HG02970 (cell line): Measurements from ENCODE around the gene SMARCAD1.

Experiments used
- ATAC-seq: cut with Tn5 transposase; IDR thresholded peaks from one replicate; pipeline ENCODE4 v1.9.1; 2021; ENCODE audit warnings: mild to moderate bottlenecking, moderate library complexity, moderate number of reproducible peaks; ENCODE audit not compliant: unreplicated experiment, low FRiP score

SMARCAD1 gene

DNA sequence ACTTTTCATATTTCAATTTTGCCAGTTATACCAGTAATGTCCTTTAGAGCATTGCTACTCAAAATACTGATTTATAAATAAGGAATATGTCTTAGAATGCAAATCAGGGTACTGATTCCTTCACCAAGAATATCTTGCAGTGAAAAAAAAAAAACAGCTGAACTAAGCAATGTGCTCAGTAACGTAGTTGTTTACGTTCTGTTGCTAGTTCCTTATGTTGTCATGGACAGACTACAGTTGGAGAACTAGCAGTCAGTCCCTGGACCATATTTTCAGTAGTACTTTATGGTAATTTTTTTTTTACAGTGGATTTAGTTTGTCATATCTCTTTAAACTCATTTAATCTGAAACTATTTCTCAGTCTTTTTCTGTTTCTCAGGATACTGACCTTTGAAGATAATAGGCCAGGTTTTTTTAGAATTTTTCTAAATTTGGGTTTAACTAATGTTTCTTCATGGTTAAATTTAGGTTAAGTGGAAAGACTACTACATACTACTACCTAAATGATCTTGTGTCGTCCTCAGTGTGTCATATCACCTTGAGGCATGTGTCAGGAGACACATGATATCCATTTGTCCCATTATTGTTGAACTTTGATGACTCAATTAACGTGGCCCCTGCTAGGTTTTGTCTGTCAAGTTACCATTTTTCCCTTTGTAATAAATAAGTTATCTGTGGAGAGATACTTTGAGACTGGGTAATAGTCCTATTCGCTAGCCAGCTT, 21.0 kb downstream of the SMARCAD1 start:
- no peak for ATAC-seq

GRCh38 chr4:94232519-94232918, 24.9 kb downstream of the SMARCAD1 start:
- no peak for ATAC-seq

GRCh38 chr4:94235825-94236224, 28.2 kb downstream of the SMARCAD1 start:
- ATAC-seq, result no peak

- ATAC-seq, result no peak
These were observed 29.6 kb downstream of the SMARCAD1 start for GRCh38 chr4:94237271-94237670.

DNA sequence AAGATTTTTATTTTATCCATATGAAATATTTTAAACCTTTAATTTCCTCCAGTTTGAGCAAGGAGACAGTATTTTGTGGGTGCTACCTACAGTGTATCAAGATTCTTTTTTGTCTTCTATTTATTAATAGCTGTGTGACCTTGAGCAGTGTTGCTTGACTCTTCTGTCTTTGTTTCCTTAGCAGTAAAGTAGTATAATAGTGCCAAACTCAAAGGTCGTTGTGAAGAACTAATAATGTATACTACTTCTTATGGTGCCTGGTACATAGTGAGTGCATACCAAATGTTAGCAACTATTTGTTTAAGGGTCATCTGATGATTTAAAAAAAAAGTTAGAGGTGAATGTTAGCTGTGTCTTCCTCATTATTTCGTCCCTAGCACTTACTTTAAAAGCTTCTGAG, 30.5 kb downstream of the SMARCAD1 start:
- ATAC-seq, result no peak

- ATAC-seq, result no peak
These were observed 32.7 kb downstream of the SMARCAD1 start for GRCh38 chr4:94240384-94240783.

DNA sequence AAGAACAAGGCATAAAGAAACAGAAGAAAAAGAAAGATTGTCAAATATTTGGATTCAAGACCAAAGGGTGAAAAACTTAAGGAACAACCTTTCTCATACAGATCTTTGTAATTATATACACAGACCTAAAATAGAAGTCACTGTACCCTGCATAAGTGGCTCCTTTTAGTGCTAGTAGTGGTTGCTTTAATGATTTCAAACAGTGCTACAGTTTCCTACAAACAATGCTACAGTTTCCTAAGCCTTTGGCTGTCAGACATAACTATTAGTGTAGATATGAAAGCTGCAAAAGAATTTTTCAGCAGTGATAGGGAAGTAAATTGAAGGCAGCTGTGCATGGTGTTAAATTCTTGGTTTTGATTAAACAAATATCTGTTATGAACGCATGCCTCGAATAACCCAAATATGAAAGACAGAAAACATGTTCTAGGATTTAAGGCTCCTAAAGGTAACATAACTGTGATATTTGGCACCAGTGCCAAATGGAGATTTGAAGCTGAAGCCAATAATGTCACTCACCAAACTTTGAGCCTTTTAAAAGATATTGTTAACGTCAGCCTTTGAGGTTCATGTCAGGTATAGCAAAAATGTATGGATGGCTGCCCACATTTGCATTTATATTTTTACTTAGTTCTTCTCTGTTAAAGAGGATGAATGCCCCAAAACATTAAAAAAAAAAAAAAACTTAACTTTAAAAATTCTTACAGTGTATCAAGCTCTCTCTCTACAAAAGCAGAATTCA, 36.6 kb downstream of the SMARCAD1 start:
- no peak for ATAC-seq

- ATAC-seq, result no peak
These were observed 37.1 kb downstream of the SMARCAD1 start for GRCh38 chr4:94244829-94245185.

DNA sequence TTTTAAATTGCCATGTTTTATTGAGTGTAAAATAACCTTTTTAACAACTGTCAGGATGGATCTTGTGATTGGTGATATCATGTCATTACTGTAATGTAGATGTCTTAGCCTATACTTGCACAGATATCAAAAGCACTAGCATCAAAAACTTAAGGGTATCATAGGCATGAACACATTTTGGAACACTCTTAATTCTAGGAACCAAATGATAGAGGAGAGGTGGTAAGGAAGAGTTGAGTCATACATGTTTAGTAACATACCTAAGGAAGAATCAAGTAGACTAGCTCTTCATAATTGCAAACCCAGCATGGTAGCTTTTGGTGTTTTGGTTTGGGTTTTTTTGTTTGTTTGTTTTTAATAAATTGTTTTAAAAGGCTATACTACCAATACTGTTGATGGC, 43.4 kb downstream of the SMARCAD1 start:
- no peak for ATAC-seq

DNA sequence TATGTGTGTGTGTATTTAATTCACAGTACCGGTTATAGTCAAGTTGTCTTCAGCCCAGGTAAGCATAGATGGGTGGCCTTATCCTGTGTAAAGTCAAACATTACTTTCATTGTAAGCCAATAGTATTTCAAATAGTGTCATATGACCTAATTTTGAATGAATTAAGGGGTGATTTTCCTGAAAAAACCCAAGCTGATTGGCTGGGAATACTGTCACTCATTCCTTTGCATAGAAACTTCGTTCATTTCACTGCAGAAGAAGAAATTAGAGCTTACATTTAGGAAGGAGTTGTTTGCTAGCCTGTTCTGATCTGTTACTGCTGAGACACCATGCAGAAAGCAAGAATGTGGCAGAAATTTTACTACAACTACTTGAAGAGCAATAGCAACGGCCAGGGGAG, 45.4 kb downstream of the SMARCAD1 start:
- no peak for ATAC-seq

DNA sequence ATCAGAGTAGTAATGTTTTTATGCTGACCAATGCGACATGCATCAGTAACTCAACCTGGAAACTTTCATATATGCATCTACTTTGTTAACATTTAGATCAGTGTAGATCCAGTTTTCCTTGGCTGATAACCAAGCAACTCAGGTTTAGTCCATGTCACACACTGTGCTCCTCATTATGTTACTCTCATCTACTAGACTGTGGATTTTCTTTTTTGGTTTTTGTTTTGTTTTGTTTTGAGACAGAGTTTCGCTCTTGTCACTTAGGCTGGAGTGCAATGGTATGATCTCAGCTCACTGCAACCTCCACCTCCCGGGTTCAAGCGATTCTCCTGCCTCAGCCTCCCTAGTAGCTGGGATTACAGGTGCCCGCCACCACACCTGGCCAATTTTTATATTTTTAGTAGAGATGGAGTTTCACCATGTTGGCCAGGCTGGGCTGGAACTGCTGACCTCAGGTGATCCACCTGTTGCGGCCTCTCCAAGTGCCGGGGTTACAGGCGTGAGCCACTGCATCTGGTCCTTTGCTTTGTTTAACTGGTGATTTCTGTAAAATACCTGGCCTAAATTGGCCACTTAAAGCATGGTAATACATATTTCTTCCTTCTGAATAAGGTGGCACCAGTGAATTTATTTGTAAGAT, 48.6 kb downstream of the SMARCAD1 start:
- no peak for ATAC-seq

DNA sequence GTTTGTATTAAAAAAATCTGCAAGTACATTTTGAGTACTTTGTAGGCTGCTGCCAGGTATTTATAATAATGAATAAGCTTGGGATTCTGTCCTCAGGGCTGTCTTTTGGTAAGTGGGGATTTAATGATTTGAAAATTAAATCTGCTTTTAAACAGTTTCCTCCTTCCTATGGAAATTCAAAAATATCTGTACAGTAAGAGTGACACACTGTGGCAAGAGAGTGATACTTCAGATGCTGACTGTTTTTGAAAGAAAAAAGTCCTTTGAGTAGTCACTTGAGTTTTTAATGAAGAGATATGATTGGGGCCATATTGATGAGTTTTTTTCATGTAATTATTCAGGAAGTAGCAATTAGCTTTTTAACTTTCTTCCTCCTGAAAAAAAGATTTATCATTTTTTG, 49.2 kb downstream of the SMARCAD1 start:
- ATAC-seq, result no peak

DNA sequence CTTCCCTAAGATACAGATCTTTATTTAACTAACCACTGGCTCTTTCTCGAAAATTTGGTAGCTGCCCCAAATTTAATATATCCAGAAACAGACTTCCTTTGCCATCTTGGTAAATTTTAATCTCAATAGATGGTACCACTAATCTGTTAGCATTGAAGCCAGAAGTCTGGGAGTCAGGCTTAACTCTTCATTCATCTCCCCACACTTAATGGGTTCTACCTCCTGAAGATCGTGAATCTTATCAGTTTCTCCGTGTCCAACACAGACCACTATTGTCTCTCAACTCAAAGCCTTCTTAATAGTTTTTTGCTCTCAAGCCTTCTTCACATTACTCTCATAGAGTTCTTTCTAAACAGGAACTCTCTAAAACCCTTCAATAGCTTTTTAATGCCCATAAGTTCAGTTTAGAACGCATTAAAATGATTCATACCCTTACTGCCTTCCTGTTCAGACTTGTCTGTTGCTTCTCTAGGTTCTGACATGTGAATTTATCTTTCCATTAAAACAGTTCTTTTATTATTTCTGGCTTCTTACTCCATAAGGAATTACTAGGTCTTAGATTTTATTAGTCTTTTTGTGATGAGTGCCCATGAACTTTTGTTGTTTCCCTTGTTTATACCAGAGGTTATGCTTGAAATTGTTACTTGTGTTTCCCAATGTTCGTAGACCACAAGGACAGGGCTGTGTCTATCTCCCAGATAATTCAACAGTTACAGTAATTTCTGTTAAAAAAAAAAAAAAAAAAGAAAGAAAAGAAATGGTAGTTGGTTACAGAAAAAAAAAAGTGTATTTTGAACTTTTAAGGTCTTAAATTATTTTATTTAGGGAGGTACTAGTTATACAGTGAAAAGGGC, 54.7 kb downstream of the SMARCAD1 start:
- ATAC-seq, result no peak

GRCh38 chr4:94267037-94267436, 59.4 kb downstream of the SMARCAD1 start:
- ATAC-seq, result no peak

GRCh38 chr4:94271248-94271647, 63.6 kb downstream of the SMARCAD1 start:
- no peak for ATAC-seq

GRCh38 chr4:94274912-94275311, 67.2 kb downstream of the SMARCAD1 start:
- no peak for ATAC-seq

DNA sequence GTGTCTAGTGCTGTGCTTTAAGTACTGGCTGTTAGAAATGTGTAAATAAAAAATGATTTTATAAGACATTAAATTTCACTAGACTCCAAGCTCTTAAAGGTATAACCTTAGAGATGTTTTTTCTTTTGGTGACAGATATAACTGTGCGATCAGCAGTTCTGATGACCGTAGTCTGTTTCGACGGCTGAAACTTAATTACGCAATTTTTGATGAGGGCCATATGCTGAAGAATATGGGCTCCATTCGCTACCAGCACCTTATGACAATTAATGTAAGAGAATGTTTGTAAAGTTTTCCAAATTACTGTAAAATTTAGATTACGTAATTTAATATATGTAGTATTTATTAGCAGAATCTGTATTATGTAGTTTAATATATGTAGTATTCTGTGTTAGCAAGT, 68.5 kb downstream of the SMARCAD1 start:
- ATAC-seq, result no peak

DNA sequence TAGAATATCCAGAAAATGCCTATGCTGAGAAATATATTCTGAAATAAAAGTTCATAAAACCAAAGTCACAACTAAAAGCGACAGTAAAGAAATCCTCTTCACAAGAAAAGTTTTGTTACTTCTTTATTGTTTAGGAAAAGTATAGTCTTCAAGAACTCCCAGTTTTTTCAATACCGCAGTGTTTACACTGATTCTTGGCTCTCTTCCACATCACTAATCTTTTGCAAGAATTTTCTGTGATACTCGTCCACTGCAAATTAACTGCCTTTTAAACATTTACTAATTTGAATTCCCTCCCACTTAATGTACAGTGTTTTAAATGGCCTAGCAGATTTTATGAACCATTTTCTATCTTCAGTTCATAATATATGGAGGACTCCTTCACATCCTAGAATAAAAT, 69.9 kb downstream of the SMARCAD1 start:
- ATAC-seq, result no peak

- no peak for ATAC-seq
These were observed 71.1 kb downstream of the SMARCAD1 start for GRCh38 chr4:94278781-94279180.

DNA sequence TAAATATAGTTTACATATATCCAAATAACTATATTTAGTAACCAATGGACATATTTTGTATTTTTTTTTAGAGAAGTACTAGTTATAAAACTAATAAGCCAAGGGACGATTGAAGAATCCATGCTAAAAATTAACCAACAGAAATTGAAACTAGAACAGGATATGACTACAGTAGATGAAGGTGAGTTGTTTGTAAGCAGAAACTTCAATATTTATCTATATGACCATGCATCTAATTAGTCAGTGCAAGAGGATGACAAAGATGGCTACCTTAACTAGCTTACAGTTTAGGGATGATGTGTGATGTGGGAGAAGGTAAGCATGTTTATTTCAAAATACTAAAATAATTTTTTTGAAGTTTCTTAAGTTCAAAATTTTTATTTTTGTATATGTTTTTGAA, 77.2 kb downstream of the SMARCAD1 start:
- no peak for ATAC-seq

DNA sequence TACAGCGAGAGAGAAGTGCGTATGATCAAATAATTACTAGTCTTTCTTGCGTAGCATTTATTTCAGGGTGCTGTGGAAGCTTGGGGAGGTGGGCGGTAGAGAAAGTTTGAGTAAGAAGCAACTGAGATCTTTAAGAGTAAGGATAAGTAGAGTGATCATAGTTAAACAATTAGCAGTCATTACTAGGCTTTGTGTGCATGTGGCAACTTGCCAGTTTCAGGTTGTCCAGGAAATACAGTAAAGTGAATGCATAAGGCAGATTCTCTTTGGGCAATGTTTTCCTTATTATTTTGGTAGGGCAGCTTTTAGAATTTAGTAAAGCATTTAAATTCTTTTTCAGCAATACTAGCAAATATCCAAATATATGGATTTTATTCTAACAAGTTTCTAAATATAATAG, 78.0 kb downstream of the SMARCAD1 start:
- ATAC-seq, result no peak
